Panc1 (cell line): ENCODE measurements around the gene SUGCT. TPM values are rescaled to one million over a fixed set of nuclear protein-coding genes. Genes with fewer than 3 reads are reported as not detected.

Experiments used
- ATAC-seq: fragments of 200-7000 bp; cut with Tn5 transposase; 2 replicates; pipeline ENCODE4 v1.9.1; 2020; ENCODE audit warnings: mild to moderate bottlenecking, moderate library complexity
- BruUV-seq: library from RNA; stranded (reverse); fragments of 400-500 nt; replicated peaks from 2 replicates; lab custom pipeline; 2021; lab: Mats Ljungman, UMichigan
- CTCF ChIA-PET: fragments of 300-600 bp; sonication (Branson Sonifier 250); formaldehyde crosslinking; loops from one replicate; lab custom pipeline; 2022; ENCODE audit warnings: antibody characterized with exemption; lab: Charles Lee
- POLR2A ChIA-PET: fragments of 300-600 bp; sonication (Branson Sonifier 250); formaldehyde crosslinking; loops from one replicate; lab custom pipeline; 2022; ENCODE audit warnings: antibody characterized with exemption; lab: Charles Lee
- DNase-seq: peaks from one replicate; pipeline ENCODE4 v3.0.0-alpha.2; 2010; ENCODE audit warnings: low read depth, low spot score
- H3K27ac ChIP-seq: 2 replicates; pipeline ENCODE4 v1.5.1; 2011; ENCODE audit warnings: mild to moderate bottlenecking, low read length, inconsistent platforms
- H3K27me3 ChIP-seq: fragments of 200-500 bp; sonication (Bioruptor generic); 2 replicates; pipeline ENCODE4 v1.6.0; 2014; ENCODE audit warnings: low read length, inconsistent platforms; ENCODE audit not compliant: control insufficient read depth, insufficient read depth
- H3K36me3 ChIP-seq: fragments of 200-500 bp; sonication (Bioruptor generic); 2 replicates; pipeline ENCODE4 v1.5.1; 2014; ENCODE audit warnings: inconsistent platforms, mild to moderate bottlenecking, low read length, moderate library complexity; ENCODE audit not compliant: control insufficient read depth, insufficient read depth
- H3K4me1 ChIP-seq: 2 replicates; pipeline ENCODE4 v1.5.1; 2011; ENCODE audit warnings: inconsistent platforms, mild to moderate bottlenecking, low read length, moderate library complexity; ENCODE audit not compliant: control insufficient read depth, insufficient read depth
- H3K4me3 ChIP-seq, 2 experiments: 2 replicates each; pipeline ENCODE4 v1.5.1; 2011 to 2012; ENCODE audit warnings: low read depth in 2 of 2, low read length in 2 of 2, mild to moderate bottlenecking in 2 of 2, inconsistent platforms in 1 of 2, moderate library complexity in 1 of 2
- H3K9me3 ChIP-seq: fragments of 200-500 bp; sonication (Bioruptor generic); 2 replicates; pipeline ENCODE4 v1.5.1; 2014; ENCODE audit warnings: low read depth, mild to moderate bottlenecking, inconsistent platforms, low read length, moderate library complexity; ENCODE audit not compliant: control insufficient read depth, insufficient read depth
- POLR2AphosphoS5 ChIP-seq: IDR thresholded peaks from 2 replicates; pipeline ENCODE4 v1.6.1; 2012; ENCODE audit warnings: mild to moderate bottlenecking, low read depth, low read length, moderate library complexity
- REST ChIP-seq, 2 experiments: IDR thresholded peaks; 2 replicates each; pipeline ENCODE4 v1.6.1; 2011 to 2012; ENCODE audit warnings: low read depth in 2 of 2, control low read depth in 1 of 2, low read length in 1 of 2, mild to moderate bottlenecking in 1 of 2, moderate library complexity in 1 of 2; ENCODE audit not compliant: insufficient read depth in 1 of 2
- SIN3A ChIP-seq: IDR thresholded peaks from 2 replicates; pipeline ENCODE4 v1.6.1; 2012; ENCODE audit warnings: low read depth, mild to moderate bottlenecking, low read length, moderate library complexity, borderline replicate concordance; ENCODE audit not compliant: insufficient read depth
- TCF7L2 ChIP-seq: IDR thresholded peaks from 2 replicates; pipeline ENCODE4 v1.6.1; 2011; ENCODE audit warnings: mild to moderate bottlenecking, low read depth, low read length, inconsistent platforms
- in situ Hi-C: cut with HindIII; loops from 2 replicates; pipeline ENCODE4 v1.10.0; 2016; ENCODE audit warnings: low sequenced_read_pairs, low pct_unique_long_range_greater_than_20kb
- intact Hi-C: fragments of 100-400 bp; cut with micrococcal nuclease; formaldehyde crosslinking; loops from one replicate; pipeline ENCODE4 v1.10.0; 2022; ENCODE audit not compliant: unreplicated experiment
- total RNA-seq: library from RNA; stranded (reverse); gene quantifications from one replicate; pipeline ENCODE4 v1.2.1, GENCODE V29; 2021; ENCODE audit not compliant: unreplicated experiment
- TF ChIP-seq, protein P1 (sequence below): fragments of 450-650 bp; IDR thresholded peaks from 2 replicates; pipeline ENCODE4 v1.5.1; 2017; ENCODE audit warnings: mild to moderate bottlenecking

Gene SUGCT
- total RNA-seq, 1 experiment from 2014 or later = 3.1 TPM

DNA sequence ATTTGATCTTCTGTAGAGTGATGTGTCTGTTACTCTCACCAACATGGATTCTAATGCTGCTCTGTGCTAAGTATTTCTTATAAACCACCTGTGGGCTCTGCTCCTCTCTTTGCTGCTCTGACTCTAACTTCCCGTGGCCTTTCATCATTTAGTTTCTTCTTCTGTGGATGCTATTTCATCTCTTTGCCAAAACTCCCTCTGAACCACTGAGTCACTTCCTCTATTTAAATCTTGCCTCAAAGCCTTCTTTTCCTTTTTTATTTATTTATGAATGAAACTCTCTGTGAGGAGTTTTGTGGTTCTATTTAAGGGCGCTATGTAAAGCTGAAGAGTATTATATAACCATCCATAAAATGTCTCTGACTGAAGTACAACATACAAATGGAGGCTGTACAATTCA, 538.5 kb downstream of the SUGCT start:
- POLR2A ChIA-PET = no interaction called here
- no TSS peak for BruUV-seq

GRCh38 chr7:40674316-40674715, 539.5 kb downstream of the SUGCT start:
- Histone ChIP-seq H3K27ac (no peak overlapping the region), H3K36me3 (no peaks in the 10 kb centered on the region), H3K4me1 (no peaks in the 10 kb centered on the region), H3K9me3 (no peaks in the 10 kb centered on the region), H3K4me3 (no peak overlapping the region), H3K27me3 (no peaks in the 10 kb centered on the region)
- no peak for ATAC-seq
- intact Hi-C loops (no loop called here), in situ Hi-C loops (no loop called here)
- POLR2A ChIA-PET = no interaction called here
- no peak for DNase-seq
- no peak for TF ChIP-seq REST (IDR thresholded peaks at IDR 0.05; ENCODE audit: insufficient read depth in 1 of 2, low read depth in 2 of 2, low read length in 1 of 2)
- no peak for TF ChIP-seq SIN3A
- TF ChIP-seq, protein P1, sequence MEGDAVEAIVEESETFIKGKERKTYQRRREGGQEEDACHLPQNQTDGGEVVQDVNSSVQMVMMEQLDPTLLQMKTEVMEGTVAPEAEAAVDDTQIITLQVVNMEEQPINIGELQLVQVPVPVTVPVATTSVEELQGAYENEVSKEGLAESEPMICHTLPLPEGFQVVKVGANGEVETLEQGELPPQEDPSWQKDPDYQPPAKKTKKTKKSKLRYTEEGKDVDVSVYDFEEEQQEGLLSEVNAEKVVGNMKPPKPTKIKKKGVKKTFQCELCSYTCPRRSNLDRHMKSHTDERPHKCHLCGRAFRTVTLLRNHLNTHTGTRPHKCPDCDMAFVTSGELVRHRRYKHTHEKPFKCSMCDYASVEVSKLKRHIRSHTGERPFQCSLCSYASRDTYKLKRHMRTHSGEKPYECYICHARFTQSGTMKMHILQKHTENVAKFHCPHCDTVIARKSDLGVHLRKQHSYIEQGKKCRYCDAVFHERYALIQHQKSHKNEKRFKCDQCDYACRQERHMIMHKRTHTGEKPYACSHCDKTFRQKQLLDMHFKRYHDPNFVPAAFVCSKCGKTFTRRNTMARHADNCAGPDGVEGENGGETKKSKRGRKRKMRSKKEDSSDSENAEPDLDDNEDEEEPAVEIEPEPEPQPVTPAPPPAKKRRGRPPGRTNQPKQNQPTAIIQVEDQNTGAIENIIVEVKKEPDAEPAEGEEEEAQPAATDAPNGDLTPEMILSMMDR = no peak
- no peak for TF ChIP-seq TCF7L2
- TF ChIP-seq POLR2AphosphoS5 = no peak
- CTCF ChIA-PET = no interaction called here
- BruUV-seq = no TSS peak

More for the DNA sequence above, 538.5 kb downstream of the SUGCT start:
- no peak for ATAC-seq
- Histone ChIP-seq H3K27ac (no peak overlapping the region), H3K9me3 (no peaks in the 10 kb centered on the region), H3K4me3 (no peak overlapping the region), H3K4me1 (no peaks in the 10 kb centered on the region), H3K36me3 (no peaks in the 10 kb centered on the region), H3K27me3 (no peaks in the 10 kb centered on the region)
- CTCF ChIA-PET = no interaction called here
- in situ Hi-C loops (no loop called here), intact Hi-C loops (no loop called here)
- peak; percentile 10 for DNase-seq
- TF ChIP-seq SIN3A (no peak), POLR2AphosphoS5 (no peak), REST (IDR thresholded peaks at IDR 0.05; ENCODE audit: insufficient read depth in 1 of 2, low read depth in 2 of 2, low read length in 1 of 2) (no peak), TCF7L2 (no peak)
- TF ChIP-seq, protein P1 = no peak
